Measurements from ENCODE around the gene PARM1.

The PARM1 gene

DNA sequence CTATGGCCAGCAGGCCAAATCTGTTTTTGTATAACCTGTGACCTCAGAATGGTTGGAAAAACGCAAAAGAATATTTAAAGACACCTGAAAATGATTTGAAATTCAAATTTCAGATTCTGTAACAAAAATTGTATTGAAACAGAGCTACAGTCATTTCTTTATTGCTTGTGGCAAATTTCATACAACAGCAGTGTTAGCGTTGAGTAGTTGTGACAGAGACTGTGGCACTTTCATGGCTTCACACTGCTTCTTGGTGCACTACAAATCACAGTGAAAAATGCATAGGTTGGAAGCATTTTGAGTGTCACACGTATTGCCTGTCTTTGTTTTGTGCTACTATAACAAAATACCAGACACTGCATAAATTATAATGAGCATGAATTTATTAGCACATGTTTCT, 12.2 kb upstream of the PARM1 start:
- Histone ChIP-seq H3K9ac (ENCODE audit: low read length) (no peak overlapping the region), H3K4me2 (ENCODE audit: low read length) (no peak overlapping the region), H4K8ac (ENCODE audit: low read depth, low read length) (no peak overlapping the region), H3K27me3 (ENCODE audit: insufficient read depth, low read length) (no peaks in the 10 kb centered on the region), H3K79me1 (ENCODE audit: low read length) (no peaks in the 10 kb centered on the region), H2AFZ (ENCODE audit: insufficient read depth, low read length, poor library complexity) (no peak overlapping the region), H3K14ac (ENCODE audit: low read length) (no peak overlapping the region), H2AK5ac (ENCODE audit: low read length) (no peak overlapping the region), H2BK5ac (ENCODE audit: low read depth, low read length, poor library complexity) (no peak overlapping the region), H3K18ac (ENCODE audit: low read length) (no peak overlapping the region), H4K12ac (ENCODE audit: low read depth, low read length) (no peak overlapping the region), H3K9me3 (ENCODE audit: insufficient read depth, low read depth, low read length) (no peaks in the 10 kb centered on the region), H3K23ac (ENCODE audit: low read length) (no peak overlapping the region), H3K27ac (ENCODE audit: low read depth, low read length) (no peak overlapping the region), H3K79me2 (ENCODE audit: control insufficient read depth, insufficient read depth, low read length, poor library complexity) (no peaks in the 10 kb centered on the region), H3K36me3 (ENCODE audit: control insufficient read depth in 1 of 2, insufficient read depth in 2 of 2, low read length in 2 of 2) (no peaks in the 10 kb centered on the region), H2BK12ac (ENCODE audit: low read length) (no peak overlapping the region), H4K91ac (ENCODE audit: low read depth, low read length) (no peak overlapping the region), H2BK120ac (ENCODE audit: insufficient read depth, low read length, poor library complexity) (no peak overlapping the region), H3K4me3 (ENCODE audit: low read depth, low read length) (no peak overlapping the region), H3K4ac (ENCODE audit: low read depth, low read length) (no peak overlapping the region), H3K4me1 (ENCODE audit: control insufficient read depth in 1 of 2, insufficient read depth in 2 of 2, low read length in 2 of 2) (no peaks in the 10 kb centered on the region)
- WGBS (ENCODE audit: extremely low coverage, insufficient coverage, insufficient read length): no CpG with 5 or more reads among the region's 3 CpGs
- DNase-seq: no peak

DNA sequence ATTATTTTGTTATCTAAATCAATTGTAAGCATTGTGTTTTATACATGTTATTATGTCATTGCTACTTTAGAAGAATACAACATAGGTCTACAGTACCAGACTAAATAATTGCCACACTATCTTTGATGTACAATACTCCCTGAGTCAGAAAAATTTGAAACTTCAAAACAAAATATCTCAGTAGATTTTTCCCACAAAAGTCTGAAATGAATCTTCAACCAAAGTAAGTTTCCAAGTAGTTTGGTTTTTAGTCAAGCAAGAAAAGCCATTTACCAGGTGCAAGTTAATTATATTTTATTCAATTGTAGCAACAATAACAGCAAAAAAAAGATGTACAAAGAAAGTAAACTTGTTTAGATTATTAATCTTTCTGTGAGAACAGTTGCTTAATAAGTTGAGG, 11.4 kb upstream of the PARM1 start:
- no peak overlapping the region for H2AK5ac ChIP-seq (ENCODE audit: low read length)
- no peak overlapping the region for H3K27ac ChIP-seq (ENCODE audit: low read depth, low read length)
- H3K9ac ChIP-seq (ENCODE audit: low read length): no peak overlapping the region
- H4K8ac ChIP-seq (ENCODE audit: low read depth, low read length): no peak overlapping the region
- no peaks in the 10 kb centered on the region for H3K36me3 ChIP-seq (ENCODE audit: control insufficient read depth in 1 of 2, insufficient read depth in 2 of 2, low read length in 2 of 2)
- no peak overlapping the region for H3K4ac ChIP-seq (ENCODE audit: low read depth, low read length)
- no peaks in the 10 kb centered on the region for H3K27me3 ChIP-seq (ENCODE audit: insufficient read depth, low read length)
- H3K79me2 ChIP-seq (ENCODE audit: control insufficient read depth, insufficient read depth, low read length, poor library complexity): no peaks in the 10 kb centered on the region
- H3K4me2 ChIP-seq (ENCODE audit: low read length): no peak overlapping the region
- no peaks in the 10 kb centered on the region for H3K79me1 ChIP-seq (ENCODE audit: low read length)
- no peak overlapping the region for H2BK5ac ChIP-seq (ENCODE audit: low read depth, low read length, poor library complexity)
- H3K9me3 ChIP-seq (ENCODE audit: insufficient read depth, low read depth, low read length): no peaks in the 10 kb centered on the region
- no peak overlapping the region for H3K4me3 ChIP-seq (ENCODE audit: low read depth, low read length)
- H4K91ac ChIP-seq (ENCODE audit: low read depth, low read length): no peak overlapping the region
- H2BK120ac ChIP-seq (ENCODE audit: insufficient read depth, low read length, poor library complexity): no peak overlapping the region
- no peak overlapping the region for H2AFZ ChIP-seq (ENCODE audit: insufficient read depth, low read length, poor library complexity)
- no peak overlapping the region for H3K18ac ChIP-seq (ENCODE audit: low read length)
- no peaks in the 10 kb centered on the region for H3K4me1 ChIP-seq (ENCODE audit: control insufficient read depth in 1 of 2, insufficient read depth in 2 of 2, low read length in 2 of 2)
- H4K12ac ChIP-seq (ENCODE audit: low read depth, low read length): no peak overlapping the region
- no peak for DNase-seq
- H2BK12ac ChIP-seq (ENCODE audit: low read length): no peak overlapping the region
- H3K23ac ChIP-seq (ENCODE audit: low read length): no peak overlapping the region
- no peak overlapping the region for H3K14ac ChIP-seq (ENCODE audit: low read length)

DNA sequence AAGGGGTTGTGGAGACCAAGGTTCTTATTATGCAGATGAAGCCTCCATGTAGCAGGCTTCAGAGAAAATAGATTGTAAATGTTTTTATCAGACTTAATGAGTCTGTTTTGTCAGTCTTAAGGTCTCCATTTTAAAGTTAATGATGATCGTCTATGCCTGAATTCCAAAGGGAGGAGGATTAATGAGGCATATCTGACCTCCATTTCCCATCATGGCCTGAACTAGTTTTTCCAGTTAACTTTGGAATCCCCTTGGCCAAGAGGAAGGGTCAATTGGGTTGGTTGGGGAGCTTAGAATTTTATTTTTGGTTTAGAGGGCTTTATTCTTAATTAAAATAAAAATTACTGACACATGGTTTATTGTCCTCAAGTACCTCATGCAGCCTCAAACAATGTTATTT, 6.9 kb upstream of the PARM1 start:
- Histone ChIP-seq H3K23ac (ENCODE audit: low read length) (no peak overlapping the region), H2BK120ac (ENCODE audit: insufficient read depth, low read length, poor library complexity) (no peak overlapping the region), H3K18ac (ENCODE audit: low read length) (no peak overlapping the region), H3K79me2 (ENCODE audit: control insufficient read depth, insufficient read depth, low read length, poor library complexity) (no peaks in the 10 kb centered on the region), H3K4ac (ENCODE audit: low read depth, low read length) (no peak overlapping the region), H3K9me3 (ENCODE audit: insufficient read depth, low read depth, low read length) (no peaks in the 10 kb centered on the region), H2AFZ (ENCODE audit: insufficient read depth, low read length, poor library complexity) (no peak overlapping the region), H3K27me3 (ENCODE audit: insufficient read depth, low read length) (no peaks in the 10 kb centered on the region), H2BK12ac (ENCODE audit: low read length) (no peak overlapping the region), H4K8ac (ENCODE audit: low read depth, low read length) (no peak overlapping the region), H3K4me1 (ENCODE audit: control insufficient read depth in 1 of 2, insufficient read depth in 2 of 2, low read length in 2 of 2) (no peaks in the 10 kb centered on the region), H3K79me1 (ENCODE audit: low read length) (no peaks in the 10 kb centered on the region), H2AK5ac (ENCODE audit: low read length) (no peak overlapping the region), H3K9ac (ENCODE audit: low read length) (no peak overlapping the region), H3K36me3 (ENCODE audit: control insufficient read depth in 1 of 2, insufficient read depth in 2 of 2, low read length in 2 of 2) (no peaks in the 10 kb centered on the region), H2BK5ac (ENCODE audit: low read depth, low read length, poor library complexity) (no peak overlapping the region), H4K91ac (ENCODE audit: low read depth, low read length) (no peak overlapping the region), H3K14ac (ENCODE audit: low read length) (no peak overlapping the region), H3K4me3 (ENCODE audit: low read depth, low read length) (no peak overlapping the region), H3K4me2 (ENCODE audit: low read length) (no peak overlapping the region), H3K27ac (ENCODE audit: low read depth, low read length) (no peak overlapping the region), H4K12ac (ENCODE audit: low read depth, low read length) (no peak overlapping the region)
- DNase-seq: no peak
- no CpG with 5 or more reads among the region's 1 CpG for WGBS (ENCODE audit: extremely low coverage, insufficient coverage, insufficient read length)

DNA sequence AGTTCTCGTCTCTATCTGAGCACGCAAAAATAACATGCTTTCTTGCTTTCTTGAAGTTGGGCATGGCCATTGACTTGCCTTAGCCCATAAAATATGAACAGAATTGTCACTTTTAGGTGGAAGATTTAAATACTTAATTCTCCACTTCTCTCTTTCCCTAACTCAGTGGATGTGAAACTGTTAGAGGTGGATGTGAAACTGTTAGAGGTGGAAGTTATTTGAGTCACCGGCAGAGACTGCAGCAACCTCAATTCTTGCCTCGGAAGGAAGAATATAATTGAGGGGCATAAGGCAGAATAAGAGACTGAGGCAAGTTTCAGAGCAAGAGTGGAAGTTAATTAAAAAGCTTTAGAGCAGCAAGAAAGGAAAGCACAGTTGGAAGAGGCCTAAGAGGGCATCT, 2.8 kb upstream of the PARM1 start:
- no peak overlapping the region for H3K14ac ChIP-seq (ENCODE audit: low read length)
- no peak overlapping the region for H2BK12ac ChIP-seq (ENCODE audit: low read length)
- H3K18ac ChIP-seq (ENCODE audit: low read length): no peak overlapping the region
- no peak overlapping the region for H2AK5ac ChIP-seq (ENCODE audit: low read length)
- no peak overlapping the region for H3K23ac ChIP-seq (ENCODE audit: low read length)
- H3K9me3 ChIP-seq (ENCODE audit: insufficient read depth, low read depth, low read length): no peaks in the 10 kb centered on the region
- no peak overlapping the region for H4K12ac ChIP-seq (ENCODE audit: low read depth, low read length)
- H2AFZ ChIP-seq (ENCODE audit: insufficient read depth, low read length, poor library complexity): no peak overlapping the region
- no peak overlapping the region for H4K91ac ChIP-seq (ENCODE audit: low read depth, low read length)
- H3K4me2 ChIP-seq (ENCODE audit: low read length): no peak overlapping the region
- no peak overlapping the region for H2BK5ac ChIP-seq (ENCODE audit: low read depth, low read length, poor library complexity)
- H3K9ac ChIP-seq (ENCODE audit: low read length): no peak overlapping the region
- no peaks in the 10 kb centered on the region for H3K79me2 ChIP-seq (ENCODE audit: control insufficient read depth, insufficient read depth, low read length, poor library complexity)
- H3K36me3 ChIP-seq (ENCODE audit: control insufficient read depth in 1 of 2, insufficient read depth in 2 of 2, low read length in 2 of 2): no peaks in the 10 kb centered on the region
- H4K8ac ChIP-seq (ENCODE audit: low read depth, low read length): no peak overlapping the region
- H2BK120ac ChIP-seq (ENCODE audit: insufficient read depth, low read length, poor library complexity): no peak overlapping the region
- H3K4me1 ChIP-seq (ENCODE audit: control insufficient read depth in 1 of 2, insufficient read depth in 2 of 2, low read length in 2 of 2): peaks cover 7% of the 10 kb centered on the region in 2 experiments
- no peak overlapping the region for H3K27ac ChIP-seq (ENCODE audit: low read depth, low read length)
- H3K27me3 ChIP-seq (ENCODE audit: insufficient read depth, low read length): peaks cover 20% of the 10 kb centered on the region
- H3K4me3 ChIP-seq (ENCODE audit: low read depth, low read length): no peak overlapping the region
- no CpG with 5 or more reads among the region's 4 CpGs for WGBS (ENCODE audit: extremely low coverage, insufficient coverage, insufficient read length)
- no peak for DNase-seq
- H3K79me1 ChIP-seq (ENCODE audit: low read length): no peaks in the 10 kb centered on the region
- no peak overlapping the region for H3K4ac ChIP-seq (ENCODE audit: low read depth, low read length)

DNA sequence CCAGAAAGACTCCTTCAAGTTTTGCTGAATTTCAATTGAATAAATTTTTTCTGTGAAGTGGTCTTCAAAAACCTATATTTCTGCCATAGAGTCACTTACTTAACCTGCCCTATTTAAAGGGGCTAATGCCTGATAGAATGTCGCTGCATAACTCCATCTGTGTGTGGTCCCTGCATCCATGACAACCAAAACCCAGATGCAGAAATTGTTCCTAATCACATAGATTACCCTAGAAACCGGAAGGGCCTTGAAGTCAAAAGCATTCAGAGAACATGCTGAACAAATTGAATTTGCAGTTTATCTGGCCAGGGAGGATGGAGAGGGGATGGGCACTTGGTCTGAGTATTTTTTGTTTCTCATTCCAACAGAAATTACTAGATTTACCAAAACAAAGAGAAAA, 1.5 kb upstream of the PARM1 start:
- Histone ChIP-seq H4K8ac (ENCODE audit: low read depth, low read length) (no peak overlapping the region), H2BK12ac (ENCODE audit: low read length) (no peak overlapping the region), H4K12ac (ENCODE audit: low read depth, low read length) (no peak overlapping the region), H3K18ac (ENCODE audit: low read length) (no peak overlapping the region), H4K91ac (ENCODE audit: low read depth, low read length) (no peak overlapping the region), H3K9me3 (ENCODE audit: insufficient read depth, low read depth, low read length) (no peaks in the 10 kb centered on the region), H2AK5ac (ENCODE audit: low read length) (no peak overlapping the region), H3K4me1 (ENCODE audit: control insufficient read depth in 1 of 2, insufficient read depth in 2 of 2, low read length in 2 of 2) (peaks cover 7% of the 10 kb centered on the region in 2 experiments), H3K79me2 (ENCODE audit: control insufficient read depth, insufficient read depth, low read length, poor library complexity) (no peaks in the 10 kb centered on the region), H2BK5ac (ENCODE audit: low read depth, low read length, poor library complexity) (no peak overlapping the region), H3K4me3 (ENCODE audit: low read depth, low read length) (no peak overlapping the region), H3K27ac (ENCODE audit: low read depth, low read length) (no peak overlapping the region), H2BK120ac (ENCODE audit: insufficient read depth, low read length, poor library complexity) (no peak overlapping the region), H3K9ac (ENCODE audit: low read length) (no peak overlapping the region), H3K23ac (ENCODE audit: low read length) (no peak overlapping the region), H3K4ac (ENCODE audit: low read depth, low read length) (no peak overlapping the region), H3K27me3 (ENCODE audit: insufficient read depth, low read length) (peaks cover 22% of the 10 kb centered on the region), H3K79me1 (ENCODE audit: low read length) (no peaks in the 10 kb centered on the region), H3K14ac (ENCODE audit: low read length) (no peak overlapping the region), H3K4me2 (ENCODE audit: low read length) (no peak overlapping the region), H3K36me3 (ENCODE audit: control insufficient read depth in 1 of 2, insufficient read depth in 2 of 2, low read length in 2 of 2) (no peaks in the 10 kb centered on the region), H2AFZ (ENCODE audit: insufficient read depth, low read length, poor library complexity) (no peak overlapping the region)
- no CpG with 5 or more reads among the region's 2 CpGs for WGBS (ENCODE audit: extremely low coverage, insufficient coverage, insufficient read length)
- DNase-seq: no peak
